ENCODE results near the gene INSYN2B. TPM values are rescaled to one million over a fixed set of nuclear protein-coding genes. Genes with fewer than 3 reads are reported as not detected.

The INSYN2B gene
- polyA plus RNA-seq, 1 donor (not counting 4 experiments of a cell fraction or from before 2014, with no cell fraction given), result 0.16 TPM

- Histone ChIP-seq H3K4me3 (ENCODE audit: control insufficient read depth in 2 of 3, extremely low read depth in 1 of 3, insufficient read depth in 2 of 3, low read depth in 1 of 3, low read length in 3 of 3) (no peak overlapping the region), H4K20me1 (ENCODE audit: control insufficient read depth, extremely low read depth, insufficient read depth, low read length) (no peaks in the 10 kb centered on the region), H3K4me1 (ENCODE audit: control insufficient read depth, extremely low read depth, insufficient read depth, low read length) (no peaks in the 10 kb centered on the region), H3K9me3 (ENCODE audit: control insufficient read depth, low read depth, low read length) (no peaks in the 10 kb centered on the region), H3K4me2 (ENCODE audit: control insufficient read depth, extremely low read depth, insufficient read depth, low read depth, low read length) (no peak overlapping the region), H3K27ac (ENCODE audit: control insufficient read depth, insufficient read depth, low read length) (no peak overlapping the region), H3K9ac (ENCODE audit: control insufficient read depth, extremely low read depth, insufficient read depth, low read length) (no peak overlapping the region), H2AFZ (ENCODE audit: control insufficient read depth, low read length) (no peak overlapping the region), H3K79me2 (ENCODE audit: control insufficient read depth, insufficient read depth, low read length) (no peaks in the 10 kb centered on the region), H3K9me1 (ENCODE audit: control insufficient read depth, extremely low read depth, insufficient read depth, low read length) (no peaks in the 10 kb centered on the region), H3K27me3 (ENCODE audit: control insufficient read depth, extremely low read depth, insufficient read depth, low read length) (no peaks in the 10 kb centered on the region), H3K36me3 (ENCODE audit: control insufficient read depth in 2 of 2, extremely low read depth in 1 of 2, insufficient read depth in 2 of 2, low read length in 2 of 2) (no peaks in the 10 kb centered on the region)
- TF ChIP-seq CTCF (optimal IDR thresholded peaks at IDR 0.05 in 1 of 3, IDR thresholded peaks at IDR 0.05 in 1 of 3, conservative IDR thresholded peaks at IDR 0.05 in 1 of 3; ENCODE audit: extremely low read depth in 1 of 3, insufficient read depth in 2 of 3, low read length in 3 of 3), result no peak
- TF ChIP-seq EZH2 (IDR thresholded peaks at IDR 0.05; ENCODE audit: low read length), result no peak
- dilution Hi-C loops (cut with MboI; ENCODE audit: extremely low pct_ligation_motif_present, low sequenced_read_pairs), result no loop called here
- no peak for FAIRE-seq
- DNase-seq (ENCODE audit: low read depth, low spot score), result no peak
Observed at GRCh38 chr5:169848792-169849191, 131.5 kb downstream of the INSYN2B start.

- TF ChIP-seq EZH2 (IDR thresholded peaks at IDR 0.05; ENCODE audit: low read length) (no peak), CTCF (optimal IDR thresholded peaks at IDR 0.05 in 1 of 3, IDR thresholded peaks at IDR 0.05 in 1 of 3, conservative IDR thresholded peaks at IDR 0.05 in 1 of 3; ENCODE audit: extremely low read depth in 1 of 3, insufficient read depth in 2 of 3, low read length in 3 of 3) (peak in 1 of 3 experiments; percentile 7)
- no peak for FAIRE-seq
- no peak overlapping the region for H3K4me3 ChIP-seq (ENCODE audit: control insufficient read depth in 2 of 3, extremely low read depth in 1 of 3, insufficient read depth in 2 of 3, low read depth in 1 of 3, low read length in 3 of 3)
Observed at GRCh38 chr5:169848271-169848670, 132.0 kb downstream of the INSYN2B start.

More at GRCh38 chr5:169848271-169848670, 132.0 kb downstream of the INSYN2B start:
- dilution Hi-C loops (cut with MboI; ENCODE audit: extremely low pct_ligation_motif_present, low sequenced_read_pairs), result no loop called here
- Histone ChIP-seq H3K9me3 (ENCODE audit: control insufficient read depth, low read depth, low read length) (no peaks in the 10 kb centered on the region), H3K4me1 (ENCODE audit: control insufficient read depth, extremely low read depth, insufficient read depth, low read length) (no peaks in the 10 kb centered on the region), H3K27ac (ENCODE audit: control insufficient read depth, insufficient read depth, low read length) (no peak overlapping the region), H2AFZ (ENCODE audit: control insufficient read depth, low read length) (no peak overlapping the region), H4K20me1 (ENCODE audit: control insufficient read depth, extremely low read depth, insufficient read depth, low read length) (no peaks in the 10 kb centered on the region), H3K9me1 (ENCODE audit: control insufficient read depth, extremely low read depth, insufficient read depth, low read length) (no peaks in the 10 kb centered on the region), H3K4me2 (ENCODE audit: control insufficient read depth, extremely low read depth, insufficient read depth, low read depth, low read length) (no peak overlapping the region), H3K27me3 (ENCODE audit: control insufficient read depth, extremely low read depth, insufficient read depth, low read length) (no peaks in the 10 kb centered on the region), H3K9ac (ENCODE audit: control insufficient read depth, extremely low read depth, insufficient read depth, low read length) (no peak overlapping the region), H3K79me2 (ENCODE audit: control insufficient read depth, insufficient read depth, low read length) (no peaks in the 10 kb centered on the region), H3K36me3 (ENCODE audit: control insufficient read depth in 2 of 2, extremely low read depth in 1 of 2, insufficient read depth in 2 of 2, low read length in 2 of 2) (no peaks in the 10 kb centered on the region)
- DNase-seq (ENCODE audit: low read depth, low spot score), result no peak
